HG02973 (cell line): ENCODE data around the gene CFAP69.
"Not testable (repeated sequence)": the region's sequence is repeated elsewhere in the genome, so short reads cannot be mapped to it uniquely, and the experiment has no call there.

Experiments
- ATAC-seq: cut with Tn5 transposase; IDR thresholded peaks from one replicate; pipeline ENCODE4 v1.9.1; 2021; ENCODE audit warnings: moderate library complexity; ENCODE audit not compliant: unreplicated experiment

CFAP69 gene

DNA sequence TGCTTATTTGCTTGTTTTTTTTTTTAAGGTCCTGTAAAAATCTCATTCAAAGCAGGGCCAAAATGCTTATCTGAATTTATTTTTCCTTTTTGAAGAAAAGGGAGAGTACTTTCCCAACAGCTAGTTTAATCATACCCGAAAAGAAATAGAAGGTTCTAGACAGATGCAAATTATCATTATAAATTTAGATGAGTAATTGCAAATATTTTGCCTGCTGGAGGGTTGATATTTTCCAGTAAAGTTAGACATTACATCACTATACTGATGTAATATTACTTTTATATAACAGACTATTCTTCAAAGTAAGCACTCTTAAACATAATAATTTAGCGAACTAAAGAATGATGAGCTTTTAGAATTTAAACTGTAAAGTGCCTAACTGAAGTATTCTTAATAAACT is 14.1 kb upstream of the CFAP69 start:
- ATAC-seq, result no peak

DNA sequence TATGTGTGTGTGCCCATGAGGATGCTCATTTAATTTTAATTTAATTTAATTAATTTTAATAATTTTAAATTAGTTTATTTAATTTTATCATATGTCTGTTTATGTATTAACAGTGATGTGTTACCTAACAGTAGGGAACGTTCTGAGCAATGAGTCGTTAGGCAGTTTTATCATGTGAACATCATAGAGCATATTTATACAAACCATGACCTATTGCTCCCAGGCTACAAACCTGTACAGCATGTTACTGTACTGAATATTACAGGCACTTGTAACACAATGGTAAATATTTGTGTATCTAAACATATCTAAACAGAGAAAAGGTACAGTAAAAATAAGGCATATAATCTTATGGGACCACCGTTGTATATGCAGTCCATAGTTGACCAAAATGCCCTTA is 13.7 kb upstream of the CFAP69 start:
- ATAC-seq, result no peak

DNA sequence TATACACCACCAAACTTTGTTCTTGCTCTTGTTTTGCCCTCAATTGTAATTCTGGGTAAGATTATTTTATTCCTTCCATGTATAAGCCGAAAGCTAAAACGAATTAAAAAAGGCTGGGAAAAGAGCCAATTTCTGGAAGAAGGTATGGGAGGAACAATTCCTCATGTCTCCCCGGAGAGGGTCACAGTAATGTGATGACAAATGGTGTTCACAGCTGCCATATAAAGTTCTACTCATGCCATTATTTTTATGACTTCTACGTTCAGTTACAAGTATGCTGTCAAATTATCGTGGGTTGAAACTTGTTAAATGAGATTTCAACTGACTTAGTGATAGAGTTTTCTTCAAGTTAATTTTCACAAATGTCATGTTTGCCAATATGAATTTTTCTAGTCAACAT is 12.5 kb upstream of the CFAP69 start:
- ATAC-seq, result no peak

GRCh38 chr7:90233569-90233968 is 11.4 kb upstream of the CFAP69 start:
- no peak for ATAC-seq

DNA sequence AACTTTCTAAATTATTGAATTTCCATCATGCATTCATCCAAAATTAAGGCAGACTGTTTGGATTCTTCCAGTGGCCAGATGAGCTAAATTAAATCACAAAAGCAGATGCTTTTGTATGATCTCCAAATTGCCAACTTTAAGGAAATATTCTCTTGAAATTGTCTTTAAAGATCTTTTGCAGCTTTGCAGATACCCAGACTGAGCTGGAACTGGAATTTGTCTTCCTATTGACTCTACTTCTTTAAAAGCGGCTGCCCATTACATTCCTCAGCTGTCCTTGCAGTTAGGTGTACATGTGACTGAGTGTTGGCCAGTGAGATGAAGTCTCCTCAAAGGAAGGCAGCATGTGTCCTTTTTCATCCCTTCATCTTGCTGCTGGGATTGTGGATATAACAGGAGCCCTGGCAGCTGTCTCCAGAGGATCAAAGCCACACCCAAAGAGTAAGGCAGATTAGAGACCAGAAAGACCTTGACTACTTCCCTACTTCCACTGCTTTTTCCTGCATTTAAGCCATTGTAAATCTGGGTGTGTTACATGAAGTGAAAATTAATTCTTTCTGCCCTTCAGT is 8.2 kb upstream of the CFAP69 start:
- ATAC-seq, result no peak

DNA sequence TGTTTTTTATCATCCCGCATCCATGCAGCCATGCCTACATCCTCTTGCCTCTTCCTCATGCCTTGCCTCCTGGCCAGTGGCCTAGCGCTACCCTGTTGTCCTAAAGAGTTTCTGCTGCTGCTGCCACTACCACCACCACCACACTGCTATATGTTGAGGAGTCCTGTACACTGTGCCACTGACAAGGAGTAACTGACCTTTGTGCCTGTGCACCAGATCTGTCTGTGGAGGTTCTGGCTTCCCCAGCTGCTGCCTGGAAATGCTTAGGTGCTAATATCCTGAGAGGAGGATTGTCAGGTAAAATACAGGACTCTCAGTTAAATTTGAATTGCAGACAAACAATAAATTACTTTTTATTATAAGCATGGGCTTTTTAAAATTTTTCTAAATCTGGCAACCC is 7.0 kb upstream of the CFAP69 start:
- no peak for ATAC-seq

DNA sequence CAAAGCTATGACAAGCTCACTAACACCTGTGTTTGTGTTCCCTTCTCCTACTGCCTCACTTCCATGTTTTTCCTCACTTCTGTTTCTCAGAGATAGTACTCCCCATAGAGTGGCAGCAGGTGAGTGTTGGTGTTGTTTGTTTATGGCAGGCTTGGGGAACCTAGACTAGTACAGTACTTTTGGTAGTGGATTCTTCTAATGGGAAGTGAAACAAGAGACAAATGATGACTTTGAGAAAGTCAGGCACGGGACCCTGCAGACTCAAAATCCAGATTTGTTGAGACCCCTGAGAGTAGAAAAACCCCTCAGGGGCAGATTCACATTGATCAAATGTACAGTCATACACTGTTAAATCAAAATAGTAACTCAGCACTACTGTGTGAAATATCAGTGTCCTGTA is 6.4 kb upstream of the CFAP69 start:
- ATAC-seq, result no peak

DNA sequence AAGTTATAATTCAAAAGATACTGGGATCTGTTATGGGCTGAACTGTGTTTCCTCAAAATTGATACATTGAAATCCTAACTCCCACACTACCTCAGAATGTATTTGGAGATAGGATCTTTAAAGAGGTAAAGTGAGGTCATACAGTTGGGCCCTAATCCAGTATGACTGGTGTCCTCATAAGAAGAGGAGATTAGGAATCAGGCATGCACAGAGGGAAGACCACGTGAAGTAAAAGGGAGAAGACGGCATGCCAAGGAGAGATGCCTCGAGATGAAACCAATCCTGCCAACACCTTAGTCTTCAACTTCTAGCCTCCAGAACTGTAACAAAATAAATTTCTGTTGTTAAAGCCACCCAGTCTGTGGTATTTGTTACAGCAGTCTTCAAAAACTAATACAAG is 5.9 kb upstream of the CFAP69 start:
- no peak for ATAC-seq

DNA sequence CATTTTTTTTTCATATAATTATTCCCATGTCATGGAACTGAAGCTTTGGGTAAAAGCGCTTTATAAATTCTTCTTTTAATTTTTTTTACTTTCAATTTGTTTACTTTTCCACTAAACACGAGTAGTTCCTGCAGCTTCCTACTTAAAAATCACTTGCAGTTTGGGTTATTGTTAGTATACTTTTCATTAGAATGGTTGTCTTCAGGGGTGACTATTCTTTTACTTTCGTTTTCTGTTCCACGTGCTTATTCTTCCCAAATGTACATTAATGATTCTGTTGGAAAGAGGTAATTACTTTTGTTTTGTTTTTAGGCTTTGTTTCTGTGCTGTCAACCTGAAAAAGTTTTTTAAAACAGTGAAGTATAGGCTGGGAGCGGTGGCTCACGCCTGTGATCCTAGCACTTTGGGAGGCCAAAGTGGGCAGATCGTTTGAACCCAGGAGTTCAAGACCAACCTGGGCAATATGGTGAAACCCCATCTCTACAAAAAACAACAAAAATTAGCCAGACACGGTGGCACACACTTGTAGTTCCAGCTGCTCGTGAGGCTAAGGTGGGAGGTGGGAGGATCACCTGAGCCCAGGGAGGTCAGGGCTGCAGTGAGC is 5.2 kb upstream of the CFAP69 start:
- no peak for ATAC-seq

DNA sequence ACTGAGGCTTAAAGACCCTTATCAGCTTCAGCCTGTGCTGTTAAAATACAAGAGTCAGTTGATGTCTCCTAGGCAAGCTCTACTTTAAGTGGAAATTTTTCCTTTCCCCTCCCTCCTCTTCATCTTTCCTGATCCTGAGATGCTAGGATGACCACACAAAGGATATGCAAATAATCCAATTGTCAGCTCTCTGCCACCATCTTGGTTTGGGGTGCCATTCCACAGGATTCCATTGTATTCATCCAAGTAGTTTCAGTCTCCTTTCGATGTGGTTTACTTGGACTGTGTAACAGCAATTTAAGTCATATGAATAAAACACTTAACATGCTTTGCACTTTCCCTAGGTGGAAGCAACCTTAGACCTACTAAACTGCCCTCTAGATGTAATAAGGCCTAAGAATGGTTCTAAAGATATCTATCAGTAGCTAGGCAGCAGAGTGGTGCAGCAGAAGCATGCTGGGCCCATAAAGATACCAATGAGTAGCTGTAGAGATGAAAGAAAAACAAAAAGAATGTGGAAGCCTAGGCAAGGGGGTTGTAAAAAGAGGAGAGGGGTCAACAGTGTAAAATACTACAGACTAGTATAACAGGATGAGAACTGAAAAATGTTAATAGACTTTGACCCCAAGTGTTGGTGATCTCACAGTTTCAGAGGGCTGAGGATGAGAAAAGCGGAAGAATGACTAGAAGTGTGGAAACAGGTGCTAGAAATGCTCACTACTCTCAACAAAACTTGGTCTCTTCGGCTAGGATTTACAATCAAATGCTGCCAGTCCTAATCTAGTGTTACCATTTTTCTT is 2.4 kb upstream of the CFAP69 start:
- no peak for ATAC-seq

DNA sequence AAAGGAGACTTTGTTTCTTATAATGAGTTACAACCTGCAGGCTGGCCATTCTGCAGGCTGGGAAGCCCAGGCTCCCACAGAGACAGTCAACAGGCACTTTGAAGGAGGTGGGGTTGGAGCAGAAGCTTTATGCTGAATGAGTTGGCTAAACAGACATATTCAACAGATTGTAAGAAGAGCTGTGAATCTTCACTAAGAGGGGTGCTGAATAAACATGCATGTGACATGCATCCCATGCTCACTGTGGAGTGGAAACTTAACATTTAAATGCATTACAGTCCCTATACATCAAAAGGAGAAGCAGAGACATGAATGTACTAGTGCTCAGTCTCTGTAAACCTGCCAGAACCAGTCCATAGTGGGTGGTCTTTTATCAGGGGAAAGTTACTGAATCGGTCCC is 1.4 kb upstream of the CFAP69 start:
- no peak for ATAC-seq

DNA sequence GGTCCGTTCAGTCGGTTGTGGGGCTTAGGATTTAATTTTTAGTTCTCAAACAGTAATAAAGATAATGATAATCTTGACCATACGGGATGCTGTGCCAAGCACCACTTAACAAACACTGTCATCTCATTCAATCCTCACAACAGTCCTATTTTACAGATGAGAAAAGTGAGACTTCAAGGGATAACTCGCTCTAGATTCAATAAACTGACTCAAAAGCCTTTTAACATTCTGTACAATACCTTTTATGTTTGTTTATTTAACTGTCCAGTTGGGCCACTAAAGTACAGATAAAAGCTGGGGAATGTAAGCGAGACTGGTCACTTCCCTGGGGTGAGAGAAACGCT is 437 bp upstream of the CFAP69 start:
- no peak for ATAC-seq

DNA sequence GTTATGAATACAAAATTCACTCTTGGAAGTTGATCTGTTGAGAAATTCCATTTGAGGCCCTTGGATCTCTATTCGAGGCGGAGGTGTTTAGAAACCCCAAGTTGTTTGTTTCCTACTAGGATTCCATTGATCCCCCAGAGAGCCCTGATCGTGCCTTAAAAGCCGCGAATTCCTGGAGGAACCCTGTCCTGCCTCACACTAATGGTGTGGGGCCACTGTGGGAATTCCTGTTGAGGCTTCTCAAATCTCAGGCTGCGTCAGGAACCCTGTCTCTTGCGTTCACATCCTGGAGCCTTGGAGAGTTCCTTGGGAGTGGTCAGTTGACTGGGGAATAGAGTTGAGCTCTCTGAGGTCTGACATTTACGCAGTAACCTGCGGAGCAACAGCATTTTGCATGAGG is 1.2 kb downstream of the CFAP69 start:
- no peak for ATAC-seq

DNA sequence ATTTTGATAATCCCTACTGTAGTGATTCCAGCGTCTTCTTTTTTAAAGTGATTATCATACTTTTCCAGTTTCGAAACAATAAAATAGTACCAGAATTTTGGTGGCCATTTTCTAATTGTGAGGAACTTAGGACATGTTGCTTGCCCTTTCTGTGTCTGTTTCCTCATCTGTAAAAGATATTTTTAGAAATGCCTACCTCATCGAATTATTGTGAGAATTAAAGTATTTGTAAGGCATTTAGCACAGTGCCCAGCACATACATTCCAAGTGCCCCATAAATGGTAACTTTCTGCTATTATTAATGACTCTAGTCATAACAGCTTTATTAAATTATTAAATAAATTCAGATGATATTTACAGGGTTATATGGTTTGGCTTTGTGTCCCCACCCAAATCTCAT is 3.7 kb downstream of the CFAP69 start:
- ATAC-seq, result no peak

- ATAC-seq, result no peak
These were observed 5.8 kb downstream of the CFAP69 start for GRCh38 chr7:90250601-90251303.

- no peak for ATAC-seq
These were observed 6.3 kb downstream of the CFAP69 start for GRCh38 chr7:90251304-90251635.

GRCh38 chr7:90256011-90256410 is 11.0 kb downstream of the CFAP69 start:
- ATAC-seq, result not testable (repeated sequence)

GRCh38 chr7:90256778-90257177 is 11.8 kb downstream of the CFAP69 start:
- no peak for ATAC-seq

GRCh38 chr7:90261441-90261840 is 16.5 kb downstream of the CFAP69 start:
- ATAC-seq, result no peak

GRCh38 chr7:90262438-90262837 is 17.5 kb downstream of the CFAP69 start:
- peak; percentile 85 for ATAC-seq

- no peak for ATAC-seq
These were observed 21.8 kb downstream of the CFAP69 start for GRCh38 chr7:90266808-90267207.

DNA sequence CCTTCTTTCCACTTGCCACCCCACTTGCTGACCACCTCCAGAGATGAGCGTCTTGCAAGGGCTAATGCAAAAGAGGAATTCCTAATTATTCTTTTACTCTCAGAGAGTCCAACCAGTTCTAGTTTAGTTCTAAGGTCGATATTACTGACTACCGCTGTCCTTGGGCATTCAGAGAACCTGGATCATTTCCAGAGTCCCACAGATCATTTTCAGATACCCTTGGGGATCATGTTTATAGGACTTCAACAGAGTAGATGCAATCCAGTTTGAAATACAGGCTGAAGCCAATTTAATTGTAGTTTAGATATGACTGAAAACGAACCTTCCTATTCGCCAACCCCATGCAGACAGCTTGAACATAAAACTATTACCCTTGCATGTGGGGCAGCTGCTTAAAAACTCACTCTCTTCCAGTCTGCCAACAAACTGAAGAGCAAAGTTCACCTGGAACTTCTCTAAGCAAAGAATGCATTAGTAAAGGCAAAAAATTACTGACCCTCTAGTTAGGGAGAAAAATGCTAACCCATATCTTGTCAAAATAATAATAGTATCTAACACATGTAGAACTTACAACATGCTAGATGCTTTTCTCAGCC is 22.4 kb downstream of the CFAP69 start:
- no peak for ATAC-seq
